ENCODE results near the gene DSCAML1.

Gene DSCAML1

GRCh38 chr11:117748771-117749540 is 48.1 kb downstream of the DSCAML1 start:
- DNase-seq = no peak
- Histone ChIP-seq H3K27me3 (peaks cover 0 to 6% of the 10 kb centered on the region in 2 donors), H3K4me3 (no peak overlapping the region), H3K4me1 (no peaks in the 10 kb centered on the region), H3K9me3 (no peaks in the 10 kb centered on the region), H3K36me3 (no peaks in the 10 kb centered on the region), H3K27ac (no peak overlapping the region)
- intact Hi-C loops (cut with DNase I; ENCODE audit: low total_unique reads) = no loop called here
- no peak for TF ChIP-seq CTCF (IDR thresholded peaks at IDR 0.05)

GRCh38 chr11:117747892-117748291 is 49.1 kb downstream of the DSCAML1 start:
- no peaks in the 10 kb centered on the region for H3K9me3 ChIP-seq
- H3K27me3 ChIP-seq = peaks cover 0 to 9% of the 10 kb centered on the region in 2 donors
- TF ChIP-seq CTCF (IDR thresholded peaks at IDR 0.05) = no peak
- H3K4me3 ChIP-seq = no peak overlapping the region
- no peaks in the 10 kb centered on the region for H3K4me1 ChIP-seq
- no peak for DNase-seq
- no peaks in the 10 kb centered on the region for H3K36me3 ChIP-seq
- no peak overlapping the region for H3K27ac ChIP-seq
- intact Hi-C loops (cut with DNase I; ENCODE audit: low total_unique reads) = no loop called here

- H3K4me3 ChIP-seq = no peak overlapping the region
- peaks cover 0 to 9% (median 0%) of the 10 kb centered on the region in 3 donors for H3K9me3 ChIP-seq
- DNase-seq = no peak
- H3K27me3 ChIP-seq = peaks cover 0 to 23% of the 10 kb centered on the region in 2 donors
- no peaks in the 10 kb centered on the region for H3K4me1 ChIP-seq
- no peak for TF ChIP-seq CTCF (IDR thresholded peaks at IDR 0.05)
- no peak overlapping the region for H3K27ac ChIP-seq
- H3K36me3 ChIP-seq = no peaks in the 10 kb centered on the region
- intact Hi-C loops (cut with DNase I; ENCODE audit: low total_unique reads) = no loop called here
These were observed 51.7 kb downstream of the DSCAML1 start for GRCh38 chr11:117745346-117745745.

- no peak for DNase-seq
- H3K27ac ChIP-seq = no peak overlapping the region
- no peak overlapping the region for H3K4me3 ChIP-seq
- no peaks in the 10 kb centered on the region for H3K4me1 ChIP-seq
- peaks cover 0 to 9% (median 0%) of the 10 kb centered on the region in 3 donors for H3K9me3 ChIP-seq
- TF ChIP-seq CTCF (IDR thresholded peaks at IDR 0.05) = no peak
- H3K27me3 ChIP-seq = peaks cover 0 to 29% of the 10 kb centered on the region in 2 donors
- H3K36me3 ChIP-seq = no peaks in the 10 kb centered on the region
- intact Hi-C loops (cut with DNase I; ENCODE audit: low total_unique reads) = no loop called here
These were observed 52.4 kb downstream of the DSCAML1 start for GRCh38 chr11:117744471-117745150.

GRCh38 chr11:117743121-117743815 is 53.7 kb downstream of the DSCAML1 start:
- H3K27me3 ChIP-seq = peaks cover 0 to 29% of the 10 kb centered on the region in 2 donors
- H3K36me3 ChIP-seq = no peaks in the 10 kb centered on the region
- no peak for TF ChIP-seq CTCF (IDR thresholded peaks at IDR 0.05)
- no peaks in the 10 kb centered on the region for H3K4me1 ChIP-seq
- intact Hi-C loops (cut with DNase I; ENCODE audit: low total_unique reads) = no loop called here
- H3K27ac ChIP-seq = no peak overlapping the region
- peaks cover 0 to 9% (median 0%) of the 10 kb centered on the region in 3 donors for H3K9me3 ChIP-seq
- H3K4me3 ChIP-seq = no peak overlapping the region
- DNase-seq = no peak
